Measurements from ENCODE around the gene NPAS1.
A peak's percentile ranks its signal among the peaks of the same experiment; 100 is the strongest.

NPAS1 gene, protein sequence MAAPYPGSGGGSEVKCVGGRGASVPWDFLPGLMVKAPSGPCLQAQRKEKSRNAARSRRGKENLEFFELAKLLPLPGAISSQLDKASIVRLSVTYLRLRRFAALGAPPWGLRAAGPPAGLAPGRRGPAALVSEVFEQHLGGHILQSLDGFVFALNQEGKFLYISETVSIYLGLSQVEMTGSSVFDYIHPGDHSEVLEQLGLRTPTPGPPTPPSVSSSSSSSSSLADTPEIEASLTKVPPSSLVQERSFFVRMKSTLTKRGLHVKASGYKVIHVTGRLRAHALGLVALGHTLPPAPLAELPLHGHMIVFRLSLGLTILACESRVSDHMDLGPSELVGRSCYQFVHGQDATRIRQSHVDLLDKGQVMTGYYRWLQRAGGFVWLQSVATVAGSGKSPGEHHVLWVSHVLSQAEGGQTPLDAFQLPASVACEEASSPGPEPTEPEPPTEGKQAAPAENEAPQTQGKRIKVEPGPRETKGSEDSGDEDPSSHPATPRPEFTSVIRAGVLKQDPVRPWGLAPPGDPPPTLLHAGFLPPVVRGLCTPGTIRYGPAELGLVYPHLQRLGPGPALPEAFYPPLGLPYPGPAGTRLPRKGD

DNA sequence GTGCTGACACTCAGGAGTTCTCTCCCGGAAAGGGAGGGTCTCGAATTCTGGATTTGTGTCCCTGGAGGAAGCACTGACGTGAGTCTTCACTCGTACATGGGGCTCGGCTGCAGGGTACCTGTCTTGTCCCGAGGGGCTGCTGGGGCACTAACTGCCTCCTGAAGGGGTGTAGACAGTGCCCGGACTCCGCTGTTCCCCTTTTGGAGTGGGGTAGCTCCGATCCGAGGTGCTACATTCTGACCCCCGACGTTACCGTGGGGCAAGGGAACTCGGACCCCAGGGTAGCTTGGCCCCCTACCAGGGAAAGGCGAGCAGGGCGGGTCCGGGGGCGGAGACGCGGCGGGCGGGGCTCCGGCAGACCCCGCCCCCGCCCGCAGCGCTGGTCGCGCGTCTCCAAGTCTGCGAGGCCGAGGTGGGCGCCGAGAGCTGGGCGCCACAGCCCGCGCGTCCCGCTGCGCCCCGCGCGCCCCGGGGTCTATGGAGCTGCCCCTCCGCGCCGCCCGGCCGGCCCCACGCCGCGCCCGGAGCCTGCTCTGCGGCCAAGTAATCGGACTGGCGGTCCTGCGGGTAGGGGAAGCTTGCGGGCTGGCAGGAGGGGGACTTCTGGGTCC, at the start of gene NPAS1:
TSS of gene NPAS1 (plus strand) at position 407 of the 611 bp plus-strand sequence. CDS start 1,211 bp downstream, outside the sequence.
- no peak for DNase-seq

DNA sequence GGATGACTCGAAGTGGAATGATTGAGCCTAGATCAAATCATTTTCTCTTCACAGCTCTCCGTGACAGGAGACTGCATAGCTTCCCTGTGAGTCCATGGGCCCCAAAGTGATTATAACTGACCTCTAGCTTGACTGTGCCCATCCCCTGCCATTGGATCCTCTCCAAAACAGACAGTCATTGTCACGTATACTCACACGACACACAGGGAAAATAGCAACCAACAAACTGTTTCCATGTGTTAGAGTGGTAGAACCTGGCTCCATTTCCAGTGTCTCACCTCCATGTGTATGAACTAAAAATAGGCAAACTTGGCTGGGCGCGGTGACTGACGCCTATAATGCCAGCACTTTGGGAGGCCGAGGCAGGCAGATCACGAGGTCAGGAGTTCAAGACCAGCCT, 48.8 kb upstream of the NPAS1 start:
- peak; percentile 84 for DNase-seq

DNA sequence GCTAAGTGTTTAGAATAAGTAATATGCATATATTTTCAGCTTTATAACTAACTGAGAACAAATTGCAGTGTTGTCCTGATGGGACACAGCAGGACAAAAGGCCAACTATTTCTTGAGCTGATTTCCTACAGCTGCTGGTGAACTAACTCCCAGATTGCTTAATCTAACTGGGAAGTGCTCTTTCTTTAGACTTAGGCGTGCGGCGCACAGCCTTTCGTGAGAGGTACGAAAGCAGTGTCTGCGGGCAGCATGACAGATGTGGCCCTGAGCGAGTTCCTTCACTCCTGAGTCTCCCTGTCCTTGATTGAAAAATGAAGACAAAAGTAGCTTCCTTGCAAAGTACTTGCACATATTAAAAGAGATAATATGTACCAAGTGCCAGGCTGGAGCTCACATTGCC, 47.3 kb upstream of the NPAS1 start:
- DNase-seq: no peak

DNA sequence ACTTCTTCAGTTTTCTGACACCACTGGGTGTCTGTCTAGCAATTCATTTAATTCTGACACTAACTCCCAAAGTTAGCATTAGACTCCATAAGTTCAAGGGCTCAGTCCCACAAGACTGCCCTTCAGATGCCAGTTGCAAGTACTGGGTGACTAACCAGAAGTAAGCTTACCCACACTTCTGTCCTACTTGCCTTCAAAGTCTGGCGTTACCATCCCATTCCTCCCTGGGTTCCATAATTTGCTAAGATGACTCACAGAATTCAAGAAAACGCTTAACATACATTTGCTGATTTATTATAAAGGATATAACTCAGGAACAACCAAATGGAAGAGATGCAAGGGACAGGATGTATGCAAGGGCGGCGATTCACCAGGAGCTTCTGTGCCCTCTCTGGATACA, 45.5 kb upstream of the NPAS1 start:
- no peak for DNase-seq

DNA sequence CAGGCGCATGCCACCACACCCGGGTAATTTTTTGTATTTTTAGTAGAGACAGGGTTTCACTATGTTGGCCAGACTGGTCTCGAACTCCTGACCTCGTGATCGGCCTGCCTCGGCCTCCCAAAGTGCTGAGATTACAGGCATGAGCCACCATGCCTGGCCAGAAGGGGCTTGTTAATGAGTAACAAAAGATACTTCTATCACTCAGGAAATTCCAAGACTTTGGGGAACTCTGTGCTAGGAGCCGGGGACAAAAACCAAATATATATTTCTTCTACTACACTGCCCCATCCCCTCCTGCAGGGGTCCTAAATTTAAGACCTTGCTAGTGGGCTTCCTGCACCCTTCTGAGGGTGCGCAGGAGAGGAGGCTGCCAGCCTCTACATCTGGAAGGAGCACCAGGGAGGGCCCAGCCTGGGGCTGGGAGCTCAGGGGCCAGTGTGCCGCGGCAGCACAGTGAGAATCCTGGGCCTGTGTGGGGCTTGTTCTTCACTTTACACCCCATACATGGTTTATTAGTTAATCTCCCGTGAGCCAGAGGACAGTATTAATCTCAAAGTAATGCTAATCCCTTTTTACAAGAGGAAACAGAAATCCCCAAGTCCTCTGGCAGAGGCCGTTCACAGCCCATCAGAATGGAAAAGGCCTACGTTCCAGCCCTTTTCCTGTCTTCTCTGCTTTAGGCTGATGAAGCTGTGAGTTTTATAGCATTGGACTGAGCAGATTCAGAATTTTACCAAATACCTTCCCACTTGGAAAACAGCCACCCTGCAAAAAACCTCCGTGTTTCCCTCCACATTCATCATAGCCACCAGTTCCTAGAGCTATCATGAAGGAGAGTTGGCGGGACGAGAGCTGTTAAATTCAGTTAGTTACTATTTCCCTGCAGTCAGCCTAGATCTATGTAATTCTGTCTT, 44.4 kb upstream of the NPAS1 start:
- DNase-seq: no peak

DNA sequence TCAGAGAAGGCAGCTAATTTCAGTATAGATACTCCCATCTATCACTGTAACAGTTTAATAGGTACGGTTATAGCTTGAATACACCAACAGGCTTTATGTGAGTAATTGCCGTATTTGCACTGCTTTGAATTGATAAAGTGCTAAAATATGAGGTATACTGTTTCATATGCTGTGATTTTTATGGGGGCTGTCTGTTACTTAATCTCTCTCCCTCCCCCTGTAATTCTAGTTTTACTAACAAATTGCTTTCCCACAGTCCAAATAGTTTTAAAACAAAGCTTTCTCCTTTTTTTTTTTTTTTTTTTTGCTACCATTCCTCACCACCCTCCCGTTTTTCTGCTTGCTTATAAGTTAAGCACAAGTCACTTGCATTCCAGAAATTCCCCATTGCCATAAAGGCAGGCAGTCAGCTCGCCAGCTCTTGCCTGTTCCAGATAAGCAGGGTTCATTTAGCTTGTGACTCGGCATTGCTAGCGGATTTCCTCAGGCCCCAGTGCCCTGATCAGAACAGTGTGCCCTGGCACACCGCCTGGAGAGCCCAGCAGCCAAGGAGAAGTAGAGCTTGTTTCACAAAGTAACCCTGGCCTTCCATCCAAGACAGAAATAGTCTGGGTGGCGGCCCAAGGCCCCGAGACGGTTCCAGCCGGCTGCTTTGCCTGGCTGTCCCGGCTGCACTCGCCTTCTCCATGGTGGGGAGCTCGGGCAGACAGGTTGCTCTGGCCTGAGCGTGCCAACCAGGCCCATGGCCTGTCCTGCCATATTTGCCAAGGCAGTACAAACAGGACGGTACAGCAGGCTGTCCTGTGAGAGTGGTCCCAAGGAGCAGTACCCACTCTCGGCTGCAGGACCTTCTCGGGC, 43.5 kb upstream of the NPAS1 start:
- peak; percentile 70 for DNase-seq

DNA sequence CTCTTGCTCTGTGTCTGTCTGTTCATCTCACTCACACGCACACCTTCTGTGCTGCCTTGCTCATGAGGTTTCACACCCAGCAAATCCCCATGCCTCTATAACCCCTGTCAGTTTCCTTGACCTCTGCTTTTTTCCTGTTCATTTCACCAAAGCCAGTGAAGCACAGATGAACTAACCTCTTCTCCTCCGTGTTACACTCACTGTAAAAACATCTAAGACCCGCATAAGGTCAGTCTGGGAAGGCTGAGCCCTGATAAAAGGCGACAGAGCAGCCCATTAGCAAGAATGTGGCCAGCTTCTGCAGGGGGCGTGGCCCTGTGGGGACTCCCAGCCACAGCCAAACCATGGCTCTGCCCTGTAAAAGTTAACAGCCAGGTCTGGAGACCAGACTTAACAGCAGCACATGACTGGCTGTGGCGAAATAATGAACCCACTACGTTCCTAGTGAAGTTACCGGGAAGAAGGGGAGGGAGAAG, 42.8 kb upstream of the NPAS1 start:
- no peak for DNase-seq

DNA sequence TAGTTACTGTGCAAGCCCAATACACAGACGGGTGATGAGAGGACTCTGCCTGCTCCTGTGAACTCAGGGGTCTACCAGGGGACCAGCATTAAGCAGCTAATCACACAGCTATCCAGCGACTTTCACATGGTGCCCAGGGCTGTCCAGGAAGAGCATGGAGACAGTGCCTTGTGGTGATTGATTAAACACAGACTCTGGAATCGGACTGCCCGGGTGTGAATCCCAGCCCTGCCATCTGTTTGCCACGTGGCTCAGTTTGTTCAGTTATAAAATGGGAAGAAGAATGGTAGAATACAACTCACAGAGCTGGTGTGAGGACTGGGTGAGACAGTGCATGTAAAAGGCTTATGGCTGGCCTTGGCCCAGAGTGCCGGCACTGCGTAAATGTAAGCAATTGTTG, 42.1 kb upstream of the NPAS1 start:
- DNase-seq: no peak

DNA sequence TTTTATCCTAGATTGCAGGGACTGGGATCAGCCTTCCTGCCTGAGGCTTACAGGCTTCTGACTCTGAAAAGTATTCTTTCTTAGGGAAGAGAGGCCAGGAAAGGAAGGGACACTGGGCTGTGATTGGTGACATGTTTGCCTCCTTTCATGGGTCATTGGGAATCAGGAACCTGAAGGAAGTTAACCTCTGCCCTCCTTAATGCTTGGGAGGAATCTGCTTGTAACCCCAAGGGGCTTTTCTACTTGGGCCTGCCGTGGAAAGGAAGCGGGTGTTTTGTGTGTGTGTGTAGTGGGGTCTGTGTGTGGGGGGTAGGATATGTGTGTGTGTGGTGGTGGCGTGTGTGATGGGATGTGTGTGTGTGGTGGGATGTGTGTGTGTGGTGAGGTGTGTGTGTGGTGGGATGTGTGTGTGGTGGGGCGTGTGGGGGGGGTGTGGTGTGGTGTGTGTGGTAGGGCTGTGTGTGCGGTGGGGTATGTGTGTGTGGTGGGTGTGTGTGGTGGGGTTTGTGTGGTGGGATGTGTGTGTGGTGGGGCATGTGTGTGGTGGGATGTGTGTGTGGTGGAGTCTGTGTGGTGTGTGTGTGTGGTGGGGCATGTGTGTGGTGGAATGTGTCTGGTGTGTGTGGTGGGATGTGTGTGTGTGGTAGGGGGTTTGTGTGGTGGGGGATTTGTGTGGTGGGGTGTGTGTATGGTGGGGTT, 41.3 kb upstream of the NPAS1 start:
- DNase-seq: no peak

DNA sequence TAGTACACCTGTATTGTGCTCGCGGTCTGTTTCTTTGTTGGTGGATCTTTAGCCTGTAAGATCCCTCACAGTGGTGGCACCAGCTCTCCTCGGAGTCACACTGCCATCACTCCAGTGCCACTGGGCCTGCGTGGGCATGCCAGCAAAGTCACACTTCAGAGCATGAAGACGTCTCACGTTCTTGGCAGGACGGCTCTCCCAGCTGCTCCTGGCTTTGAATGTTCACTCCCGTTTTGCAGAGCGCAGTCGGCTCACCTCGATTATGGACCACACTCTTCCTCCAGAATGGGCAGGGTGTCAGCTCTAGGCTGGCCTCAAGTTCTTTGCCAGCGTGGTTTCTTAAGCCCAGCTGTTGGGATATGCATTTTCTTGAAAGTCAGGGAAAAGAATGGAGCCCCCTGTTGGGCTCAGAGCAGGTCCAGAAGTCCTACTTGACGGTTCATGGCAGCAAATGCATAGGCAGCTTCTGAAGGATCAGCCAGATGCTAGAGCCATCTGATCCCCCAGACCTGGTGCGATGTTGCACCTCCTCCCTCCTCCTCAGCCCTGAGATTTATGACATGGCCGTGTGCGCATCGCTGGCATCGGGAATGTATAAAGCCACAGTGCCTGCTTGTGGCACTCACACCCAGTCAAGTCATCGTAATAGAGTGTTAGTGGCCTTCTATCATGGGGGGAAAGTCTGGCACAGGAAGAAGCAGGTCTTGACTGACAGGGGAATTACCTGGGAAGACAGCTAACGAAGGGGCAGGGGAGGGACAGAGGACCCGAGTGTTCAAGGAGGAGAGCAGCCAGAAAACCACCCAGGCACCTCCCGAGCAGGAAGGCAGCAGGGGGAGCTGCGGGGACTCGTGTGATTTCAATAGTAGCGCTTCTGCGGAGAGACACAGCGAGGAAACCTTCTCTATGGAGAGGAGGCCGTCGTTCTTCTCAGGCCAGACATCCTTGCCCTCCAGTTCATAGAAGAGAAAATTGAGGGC, 40.2 kb upstream of the NPAS1 start:
- no peak for DNase-seq

DNA sequence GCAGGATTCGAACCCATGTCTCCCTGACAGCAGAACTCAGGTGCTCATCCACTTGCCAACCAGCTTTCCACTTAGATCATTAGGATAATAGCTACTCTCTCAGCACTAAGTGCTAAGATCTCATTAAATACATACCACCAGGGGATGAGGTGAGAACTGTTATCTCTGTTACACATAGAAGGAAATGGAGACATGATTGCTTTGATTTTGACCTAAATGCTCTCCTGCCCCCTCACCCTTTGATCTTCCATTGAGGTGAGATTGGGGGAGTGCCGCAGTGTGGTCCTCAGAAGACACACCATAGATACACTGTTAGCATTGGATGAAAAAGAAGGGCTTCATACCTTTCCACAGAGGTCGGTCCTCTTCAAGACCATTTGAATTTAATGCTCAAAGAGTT, 38.9 kb upstream of the NPAS1 start:
- DNase-seq: no peak

DNA sequence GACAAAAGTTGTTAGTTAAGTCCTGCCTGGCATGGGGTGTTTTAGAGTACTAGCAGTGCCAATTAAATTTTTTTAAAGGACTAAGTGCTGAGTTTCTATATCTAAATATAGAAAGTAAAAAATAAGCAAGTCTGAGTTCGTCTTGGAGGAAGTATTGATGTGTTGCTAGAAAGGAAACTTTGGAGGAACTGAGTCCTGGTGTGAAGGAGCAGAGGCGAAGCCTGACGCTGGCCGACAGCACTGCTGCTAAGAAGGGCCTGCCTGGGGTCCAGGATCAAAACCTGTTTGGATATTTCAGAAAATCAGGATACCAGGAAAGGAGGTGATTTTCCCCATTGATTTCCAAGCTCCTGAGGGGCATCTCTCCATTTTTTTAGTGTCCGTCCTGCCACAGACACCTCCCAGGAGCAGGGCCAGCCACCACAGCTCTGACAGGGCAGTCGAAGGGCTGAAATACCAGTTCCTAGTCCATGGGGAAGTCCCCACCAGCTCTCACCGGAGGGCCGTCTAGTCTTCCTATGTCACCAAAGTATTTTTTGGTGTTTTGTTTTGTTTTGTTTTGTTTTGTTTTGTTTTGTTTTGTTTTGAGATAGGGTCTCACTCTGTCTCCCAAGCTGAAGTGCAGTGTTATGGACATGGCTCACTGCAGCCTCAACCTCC, 38.2 kb upstream of the NPAS1 start:
- no peak for DNase-seq

DNA sequence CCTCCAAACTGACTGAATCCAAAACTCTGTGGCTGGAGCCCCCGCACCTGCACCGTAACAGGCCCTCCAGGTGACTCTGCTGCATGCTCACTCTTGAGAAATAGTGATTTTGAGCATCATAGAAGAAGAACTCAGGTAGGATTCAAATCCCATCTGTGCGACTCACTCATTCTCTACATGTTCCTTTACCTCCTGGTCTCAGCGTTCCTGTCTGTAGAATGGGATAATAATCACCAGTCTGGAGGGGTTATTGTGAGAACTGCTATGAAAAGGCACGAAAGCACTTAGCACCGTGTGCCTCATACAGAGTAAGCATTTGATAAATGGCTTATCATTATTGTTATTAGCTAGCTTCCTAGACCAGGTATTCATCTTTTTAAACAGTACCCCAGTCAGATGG, 36.5 kb upstream of the NPAS1 start:
- DNase-seq: no peak

DNA sequence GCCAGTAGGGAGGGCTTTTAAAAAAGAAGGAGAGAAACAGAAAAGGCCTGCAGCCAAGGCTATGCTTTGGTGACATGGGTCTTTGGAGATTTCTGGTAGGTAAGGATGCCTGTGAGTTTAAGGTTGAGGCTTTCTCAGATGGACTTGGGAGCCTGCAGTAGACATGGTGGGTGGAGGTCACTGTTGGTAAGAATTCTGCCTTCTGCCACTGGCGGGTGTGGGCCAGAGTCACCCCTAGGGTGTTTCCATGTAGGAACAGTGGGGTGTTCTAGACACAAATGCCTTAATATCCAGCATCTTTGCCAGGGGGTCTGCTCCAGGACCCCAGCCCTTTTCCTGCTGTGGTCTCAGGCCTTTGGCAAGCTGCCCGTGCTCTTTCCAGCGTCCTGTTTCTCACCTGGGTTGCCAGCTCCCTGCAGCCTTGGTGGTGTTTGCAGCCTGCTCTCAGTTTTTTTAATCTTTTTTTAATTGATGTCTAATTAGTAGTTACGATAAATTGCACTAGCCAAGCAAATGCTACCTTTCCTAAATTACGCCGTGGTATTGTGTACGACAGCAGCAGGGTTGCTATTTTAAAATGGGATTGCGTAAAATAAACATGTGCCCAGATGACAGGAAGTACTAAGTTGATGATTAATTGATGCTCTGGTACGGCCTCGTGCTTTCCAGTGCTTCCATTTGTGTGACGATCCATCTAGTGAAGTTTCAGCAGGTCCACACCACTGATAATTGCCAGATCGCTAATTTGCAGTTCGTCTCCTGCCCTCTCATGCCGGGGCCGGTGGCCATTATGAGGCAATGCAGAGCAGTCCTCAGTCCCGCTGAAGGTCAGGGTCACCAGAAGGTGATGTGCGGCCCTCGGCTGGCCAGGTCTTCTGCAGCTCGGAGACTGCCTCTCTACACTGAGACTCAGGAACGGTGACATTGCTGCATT, 35.3 kb upstream of the NPAS1 start:
- no peak for DNase-seq

DNA sequence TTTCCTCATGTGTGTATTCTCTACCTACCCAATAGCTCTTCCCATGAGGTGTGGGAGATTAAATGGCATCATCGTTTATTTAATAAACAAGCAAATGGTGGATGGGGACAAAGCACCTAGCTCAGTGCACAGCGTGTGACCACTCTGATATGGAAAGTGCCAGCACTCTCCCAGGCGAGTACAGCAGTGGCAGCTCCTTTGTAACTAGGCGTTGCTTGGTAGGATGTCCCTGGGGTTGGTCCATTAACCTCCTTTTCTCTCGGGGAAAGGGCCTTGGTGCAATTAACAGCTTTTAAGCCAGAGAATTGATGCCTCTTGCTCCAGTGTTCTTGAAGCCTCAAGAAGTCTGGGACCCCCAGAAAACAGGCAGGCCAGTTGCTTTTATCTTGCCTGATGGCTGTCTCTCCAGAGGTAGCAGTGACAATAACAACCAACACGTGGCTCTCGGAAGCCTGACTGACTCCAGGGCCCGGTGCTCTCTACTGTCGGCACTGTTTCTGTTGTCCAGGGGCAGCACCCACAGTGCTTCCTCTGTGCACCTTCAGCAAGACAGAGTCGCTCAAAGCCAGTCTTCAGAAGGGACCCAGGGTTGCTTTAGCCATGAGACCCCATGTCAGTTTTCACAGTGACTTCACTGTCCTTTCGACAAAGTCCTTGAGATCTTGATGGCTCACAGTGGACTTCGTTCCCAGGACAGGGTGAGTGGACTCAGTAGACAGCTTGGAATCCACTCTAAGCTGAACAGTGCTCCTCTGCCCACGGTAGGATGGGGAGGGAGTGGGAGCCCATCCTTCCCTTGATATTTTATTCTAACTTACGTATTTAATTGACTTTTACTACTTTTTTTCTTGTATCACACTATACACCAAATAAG, 33.9 kb upstream of the NPAS1 start:
- no peak for DNase-seq

DNA sequence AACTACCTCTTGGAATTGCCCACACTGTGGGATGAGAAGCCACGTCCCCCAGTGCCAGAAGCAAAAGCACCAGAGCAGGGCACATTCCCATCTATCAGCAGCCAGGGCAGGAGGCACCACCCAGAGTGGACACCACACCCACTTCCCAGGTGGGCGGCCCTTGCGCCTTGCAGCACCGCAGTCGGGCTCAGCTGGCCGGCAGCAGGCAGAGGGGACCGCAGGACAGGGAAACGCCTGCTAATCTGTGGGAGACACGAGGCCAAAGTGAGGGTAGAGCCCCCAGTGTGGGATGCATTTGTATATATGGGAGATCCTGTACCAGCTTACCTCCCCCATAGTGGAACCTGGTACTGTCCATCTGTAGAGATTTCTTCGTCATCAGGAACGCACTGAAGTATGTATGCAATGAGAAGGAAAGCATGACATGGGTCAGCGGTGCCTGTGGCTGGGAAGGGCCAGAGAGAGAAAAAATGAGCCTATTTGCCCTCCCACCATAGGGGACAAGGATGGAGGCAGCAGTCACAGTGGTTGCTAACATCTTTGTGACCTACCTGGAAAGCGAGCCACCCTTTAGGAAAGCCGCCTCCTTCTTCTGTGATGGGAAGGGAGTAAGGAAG, 30.9 kb upstream of the NPAS1 start:
- DNase-seq: no peak

All from amniotic stem cell (primary cell).